Measurements from ENCODE around the gene OR2Z1.

- TF ChIP-seq EZH2 (IDR thresholded peaks at IDR 0.05) = no peak
- no peak for TF ChIP-seq POLR2AphosphoS5 (IDR thresholded peaks at IDR 0.05; ENCODE audit: borderline replicate concordance, low read depth, low read length)
- no peak for TF ChIP-seq FOXP2 (optimal IDR thresholded peaks at IDR 0.05; ENCODE audit: control extremely low read depth, extremely low read length, insufficient read depth)
Measured at GRCh38 chr19:8721334-8721733, at the start of gene OR2Z1.
